ENCODE data around the gene PTTG1. TPM values are rescaled to one million over a fixed set of nuclear protein-coding genes. Genes with fewer than 3 reads are reported as not detected.

The PTTG1 gene
- total and polyA plus RNA-seq, 9 of the 15 experiments (the other 6 are each of a cell fraction or from before 2014, with no cell fraction given): 193 to 1,088 (median 349) TPM

DNA sequence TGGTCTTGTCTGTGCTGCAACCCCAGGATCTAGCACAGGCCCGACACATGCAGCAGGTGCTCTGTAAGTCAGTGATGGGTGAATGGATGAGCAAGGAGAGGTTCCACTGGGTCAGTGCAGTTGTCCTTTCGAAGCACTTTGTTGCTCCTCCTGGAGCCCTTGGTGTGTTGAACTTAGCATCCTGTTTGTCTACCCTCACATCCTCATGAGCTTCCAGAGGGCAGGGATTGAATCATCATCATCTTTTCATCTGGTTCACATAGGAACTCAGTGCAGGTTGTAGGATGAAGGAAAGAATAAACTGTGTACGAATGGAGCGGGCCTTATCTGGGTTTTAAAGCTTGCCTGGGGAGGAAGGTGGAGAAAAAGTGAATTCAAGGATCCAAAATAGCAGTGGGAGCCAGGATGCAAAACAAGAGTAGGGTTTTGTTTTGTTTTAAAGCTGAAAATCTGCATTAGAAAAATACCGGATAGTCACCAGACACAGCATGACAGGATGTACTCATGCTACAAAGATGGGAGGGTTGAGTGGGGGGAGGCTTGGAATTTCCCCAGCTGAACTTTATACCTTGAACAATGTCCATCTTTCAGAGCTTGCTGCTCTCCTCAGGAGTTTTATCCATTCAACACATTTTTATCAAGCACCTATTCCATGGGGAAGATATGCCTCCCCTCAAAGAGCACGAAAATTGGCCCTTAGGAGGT lies 55.8 kb downstream of the PTTG1 start (continued):
- TF ChIP-seq, protein P1, sequence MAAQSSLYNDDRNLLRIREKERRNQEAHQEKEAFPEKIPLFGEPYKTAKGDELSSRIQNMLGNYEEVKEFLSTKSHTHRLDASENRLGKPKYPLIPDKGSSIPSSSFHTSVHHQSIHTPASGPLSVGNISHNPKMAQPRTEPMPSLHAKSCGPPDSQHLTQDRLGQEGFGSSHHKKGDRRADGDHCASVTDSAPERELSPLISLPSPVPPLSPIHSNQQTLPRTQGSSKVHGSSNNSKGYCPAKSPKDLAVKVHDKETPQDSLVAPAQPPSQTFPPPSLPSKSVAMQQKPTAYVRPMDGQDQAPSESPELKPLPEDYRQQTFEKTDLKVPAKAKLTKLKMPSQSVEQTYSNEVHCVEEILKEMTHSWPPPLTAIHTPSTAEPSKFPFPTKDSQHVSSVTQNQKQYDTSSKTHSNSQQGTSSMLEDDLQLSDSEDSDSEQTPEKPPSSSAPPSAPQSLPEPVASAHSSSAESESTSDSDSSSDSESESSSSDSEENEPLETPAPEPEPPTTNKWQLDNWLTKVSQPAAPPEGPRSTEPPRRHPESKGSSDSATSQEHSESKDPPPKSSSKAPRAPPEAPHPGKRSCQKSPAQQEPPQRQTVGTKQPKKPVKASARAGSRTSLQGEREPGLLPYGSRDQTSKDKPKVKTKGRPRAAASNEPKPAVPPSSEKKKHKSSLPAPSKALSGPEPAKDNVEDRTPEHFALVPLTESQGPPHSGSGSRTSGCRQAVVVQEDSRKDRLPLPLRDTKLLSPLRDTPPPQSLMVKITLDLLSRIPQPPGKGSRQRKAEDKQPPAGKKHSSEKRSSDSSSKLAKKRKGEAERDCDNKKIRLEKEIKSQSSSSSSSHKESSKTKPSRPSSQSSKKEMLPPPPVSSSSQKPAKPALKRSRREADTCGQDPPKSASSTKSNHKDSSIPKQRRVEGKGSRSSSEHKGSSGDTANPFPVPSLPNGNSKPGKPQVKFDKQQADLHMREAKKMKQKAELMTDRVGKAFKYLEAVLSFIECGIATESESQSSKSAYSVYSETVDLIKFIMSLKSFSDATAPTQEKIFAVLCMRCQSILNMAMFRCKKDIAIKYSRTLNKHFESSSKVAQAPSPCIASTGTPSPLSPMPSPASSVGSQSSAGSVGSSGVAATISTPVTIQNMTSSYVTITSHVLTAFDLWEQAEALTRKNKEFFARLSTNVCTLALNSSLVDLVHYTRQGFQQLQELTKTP (IDR thresholded peaks at IDR 0.05; ENCODE audit: low read depth in 1 of 2, partially characterized antibody in 2 of 2): no peak
- TF ChIP-seq HDAC1 (IDR thresholded peaks at IDR 0.05) (no peak), ZNF589 (CRISPR knock-in tag; IDR thresholded peaks at IDR 0.05; ENCODE audit: low read depth) (no peak), YY1 (IDR thresholded peaks at IDR 0.05; ENCODE audit: borderline replicate concordance in 1 of 3, control insufficient read depth in 1 of 3, extremely low read depth in 1 of 3, insufficient read depth in 3 of 3, insufficient read length in 1 of 3, insufficient replicate concordance in 2 of 3, low read depth in 1 of 3, low read length in 2 of 3) (no peak), RBM15 (IDR thresholded peaks at IDR 0.05; ENCODE audit: insufficient read depth, low read length) (no peak), TCF7 (IDR thresholded peaks at IDR 0.05; ENCODE audit: borderline replicate concordance) (no peak), ADNP (tag; IDR thresholded peaks at IDR 0.05) (no peak)

All from K562 (cell line).